Left ventricle myocardium superior (tissue), 1 donor: ENCODE measurements around the gene ERBIN. TPM values are rescaled to one million over a fixed set of nuclear protein-coding genes. Genes with fewer than 3 reads are reported as not detected.
A peak's percentile ranks its signal among the peaks of the same experiment; 100 is the strongest.
"Not testable (repeated sequence)": the region's sequence is repeated elsewhere in the genome, so short reads cannot be mapped to it uniquely, and the experiment has no call there.

ENCODE experiments used
- ATAC-seq: fragments of 200-7000 bp; cut with Tn5 transposase; one replicate; pipeline ENCODE4 v1.9.1; 2020; ENCODE audit warnings: mild to moderate bottlenecking, moderate library complexity
- DNase-seq: peaks from one replicate; pipeline ENCODE4 v3.0.0-alpha.2; 2020
- intact Hi-C: fragments of 100-400 bp; cut with micrococcal nuclease; formaldehyde crosslinking; loops from one replicate; pipeline ENCODE4 v1.11.0; 2022
- total RNA-seq: library from RNA; stranded (reverse); fragmentation: NEBNext Ultra II Directional; extraction: Animal tissue kit (Norgen Biotek cat#: 25700); gene quantifications from one replicate; pipeline ENCODE4 v1.2.1, GENCODE V29; 2021
- donor health status: DM: no; HTN: yes; CAD: no; lungs with severe emphysema.

ERBIN gene
- total RNA-seq, 1 donor from 2014 or later = 39.6 TPM

GRCh38 chr5:66063061-66063460 lies 136.7 kb downstream of the ERBIN start:
- intact Hi-C loops, ATAC-seq, DNase-seq: not testable (repeated sequence)

GRCh38 chr5:66066826-66067225 lies 140.5 kb downstream of the ERBIN start:
- intact Hi-C loops = no loop called here
- ATAC-seq (no peak), DNase-seq (no peak)

- no peak for ATAC-seq
- no peak for DNase-seq
Observed at GRCh38 chr5:66072031-66072430, 145.7 kb downstream of the ERBIN start.

GRCh38 chr5:66074901-66075300 lies 148.5 kb downstream of the ERBIN start:
- ATAC-seq (no peak), DNase-seq (no peak)
- intact Hi-C loops = no loop called here

More at GRCh38 chr5:66072031-66072430, 145.7 kb downstream of the ERBIN start:
- intact Hi-C loops = no loop called here

GRCh38 chr5:66080664-66081063 lies 154.3 kb downstream of the ERBIN start:
- intact Hi-C loops = no loop called here
- ATAC-seq (no peak), DNase-seq (no peak)

- no peak for ATAC-seq
- no peak for DNase-seq
- intact Hi-C loops = no loop called here
Observed at GRCh38 chr5:66089384-66089783, 163.0 kb downstream of the ERBIN start.

GRCh38 chr5:66100851-66101250 lies 174.5 kb downstream of the ERBIN start:
- intact Hi-C loops = no loop called here
- DNase-seq = no peak
- ATAC-seq = no peak

GRCh38 chr5:66113160-66113559 lies 186.8 kb downstream of the ERBIN start:
- DNase-seq (no peak), ATAC-seq (no peak)
- intact Hi-C loops = no loop called here

- peak; percentile 37 for DNase-seq
- ATAC-seq = peak; percentile 88
- intact Hi-C loops = no loop called here
Observed at GRCh38 chr5:66118304-66118703, 191.9 kb downstream of the ERBIN start.

GRCh38 chr5:66122379-66123034 lies 196.1 kb downstream of the ERBIN start:
- intact Hi-C loops = no loop called here
- no peak for ATAC-seq

GRCh38 chr5:66129144-66129543 lies 202.8 kb downstream of the ERBIN start:
- DNase-seq (no peak), ATAC-seq (no peak)
- intact Hi-C loops = no loop called here

More at GRCh38 chr5:66122379-66123034, 196.1 kb downstream of the ERBIN start:
- no peak for DNase-seq

- intact Hi-C loops = no loop called here
- DNase-seq (no peak), ATAC-seq (no peak)
Observed at GRCh38 chr5:66130493-66130892, 204.1 kb downstream of the ERBIN start.

Other genes starting within 250 kb of the ERBIN start
- 4.6 TPM for gene SGTB, start 204.5 kb upstream of the ERBIN start, total RNA-seq
- gene NLN, start 204.4 kb upstream of the ERBIN start, total RNA-seq = 14.1 TPM
- 32.3 TPM for gene SREK1, start 217.7 kb downstream of the ERBIN start, total RNA-seq